Hepatocyte (in vitro differentiated cells): ENCODE results near the gene KRTAP21-1. TPM values are rescaled to one million over a fixed set of nuclear protein-coding genes. Genes with fewer than 3 reads are reported as not detected.

Experiments
- DNase-seq: peaks from one replicate; pipeline ENCODE4 v3.0.0-alpha.2; 2016; ENCODE audit warnings: low spot score
- H2AFZ ChIP-seq: fragments of 200-600 bp; sonication (generic); 2 replicates; pipeline ENCODE4 v1.6.0; 2016; ENCODE audit warnings: antibody characterized with exemption, mild to moderate bottlenecking
- H3K27ac ChIP-seq: fragments of 200-600 bp; sonication (generic); 2 replicates; pipeline ENCODE4 v1.5.1; 2016; ENCODE audit warnings: mild to moderate bottlenecking
- H3K27me3 ChIP-seq: fragments of 200-600 bp; sonication (generic); 2 replicates; pipeline ENCODE4 v1.6.1; 2016
- H3K36me3 ChIP-seq: fragments of 200-600 bp; sonication (generic); replicated peaks from 2 replicates; pipeline ENCODE4 v1.5.1; 2016; ENCODE audit warnings: low read depth; ENCODE audit not compliant: insufficient read depth
- H3K4me1 ChIP-seq: fragments of 200-600 bp; sonication (generic); 2 replicates; pipeline ENCODE4 v1.5.1; 2016; ENCODE audit warnings: mild to moderate bottlenecking, moderate library complexity; ENCODE audit not compliant: insufficient read depth
- H3K4me2 ChIP-seq: fragments of 200-600 bp; sonication (generic); 2 replicates; pipeline ENCODE4 v1.6.0; 2016
- H3K4me3 ChIP-seq: fragments of 200-600 bp; sonication (generic); 2 replicates; pipeline ENCODE4 v1.5.1; 2016; ENCODE audit warnings: mild to moderate bottlenecking
- H3K79me2 ChIP-seq: fragments of 200-600 bp; sonication (generic); 2 replicates; pipeline ENCODE4 v1.6.0; 2017; ENCODE audit warnings: mild to moderate bottlenecking
- H3K9me2 ChIP-seq: fragments of 200-600 bp; sonication (generic); replicated peaks from 2 replicates; pipeline ENCODE4 v1.6.0; 2017; ENCODE audit warnings: mild to moderate bottlenecking; ENCODE audit not compliant: insufficient read depth
- H3K9me3 ChIP-seq: fragments of 200-600 bp; sonication (generic); 2 replicates; pipeline ENCODE4 v1.5.1; 2016; ENCODE audit warnings: low read depth, mild to moderate bottlenecking
- H4K20me1 ChIP-seq: fragments of 200-600 bp; sonication (generic); 2 replicates; pipeline ENCODE4 v1.6.0; 2016; ENCODE audit warnings: mild to moderate bottlenecking; ENCODE audit not compliant: insufficient read depth, poor library complexity, severe bottlenecking
- CTCF ChIP-seq: fragments of 200-600 bp; sonication (generic); IDR thresholded peaks from 2 replicates; pipeline ENCODE4 v1.5.1; 2016; ENCODE audit warnings: antibody characterized with exemption, mild to moderate bottlenecking; ENCODE audit not compliant: poor library complexity
- EZH2 ChIP-seq: fragments of 200-600 bp; sonication (generic); IDR thresholded peaks from 2 replicates; pipeline ENCODE4 v1.6.1; 2016; ENCODE audit warnings: antibody characterized with exemption, mild to moderate bottlenecking, borderline replicate concordance
- EZH2phosphoT487 ChIP-seq: fragments of 200-600 bp; sonication (generic); IDR thresholded peaks from one replicate; pipeline ENCODE4 v1.6.1; 2018; ENCODE audit warnings: antibody characterized with exemption, mild to moderate bottlenecking, low read depth, moderate library complexity; ENCODE audit not compliant: unreplicated experiment, severe bottlenecking
- WGBS: methylation state at CpG from one replicate; pipeline ENCODE4 v1.1.6; 2016; ENCODE audit warnings: low lambda C conversion rate; ENCODE audit errors: missing lambda C conversion rate; 5-methylcytosine and 5-hydroxymethylcytosine counted together
- polyA plus RNA-seq: library from polyadenylated mRNA; unstranded; fragments of >200 nt; fragmentation: Nextera tagmentation; extraction: Ambion mirVana; gene quantifications from 2 replicates; pipeline ENCODE4 v1.2.1, GENCODE V29; 2016
- total RNA-seq: library from RNA; depleted of rRNA; stranded (reverse); fragments of >200 nt; gene quantifications from 2 replicates; pipeline ENCODE4 v1.2.3, GENCODE V29; 2014

Gene KRTAP21-1
- total and polyA plus RNA-seq, 2 experiments from 2014 or later, result not detected

- no peak overlapping the region for H3K4me3 ChIP-seq
- no peaks in the 10 kb centered on the region for H3K9me2 ChIP-seq
- no peaks in the 10 kb centered on the region for H3K79me2 ChIP-seq
- H3K9me3 ChIP-seq, result no peaks in the 10 kb centered on the region
- no peak overlapping the region for H3K27ac ChIP-seq
- no peak overlapping the region for H3K4me2 ChIP-seq
- no peaks in the 10 kb centered on the region for H3K36me3 ChIP-seq
- no peak overlapping the region for H2AFZ ChIP-seq
- DNase-seq, result no peak
- H4K20me1 ChIP-seq, result no peaks in the 10 kb centered on the region
- H3K27me3 ChIP-seq, result no peaks in the 10 kb centered on the region
- no peak for TF ChIP-seq EZH2
- TF ChIP-seq EZH2phosphoT487, result no peak
- no peak for TF ChIP-seq CTCF
- WGBS, result 70% methylated on average over 1 of the region's 1 CpG
- no peaks in the 10 kb centered on the region for H3K4me1 ChIP-seq
Measured at GRCh38 chr21:30726726-30727125, 28.5 kb downstream of the KRTAP21-1 start.

- Histone ChIP-seq H3K4me3 (no peak overlapping the region), H3K9me3 (no peaks in the 10 kb centered on the region), H3K36me3 (no peaks in the 10 kb centered on the region), H3K4me1 (no peaks in the 10 kb centered on the region), H3K27me3 (no peaks in the 10 kb centered on the region), H3K27ac (no peak overlapping the region), H2AFZ (no peak overlapping the region), H3K4me2 (no peak overlapping the region), H3K79me2 (no peaks in the 10 kb centered on the region), H3K9me2 (no peaks in the 10 kb centered on the region), H4K20me1 (no peaks in the 10 kb centered on the region)
- DNase-seq, result peak; percentile 17
- TF ChIP-seq EZH2 (no peak), CTCF (no peak), EZH2phosphoT487 (no peak)
- WGBS, result 100% methylated on average over 1 of the region's 1 CpG
Measured at GRCh38 chr21:30719401-30719800, 35.8 kb downstream of the KRTAP21-1 start.

- Histone ChIP-seq H3K9me3 (no peaks in the 10 kb centered on the region), H3K4me3 (no peak within 1 kb of the TSS), H3K4me2 (no peak within 1 kb of the TSS), H3K36me3 (no peaks in the 10 kb centered on the region), H3K27me3 (no peaks in the 10 kb centered on the region), H3K27ac (no peak within 1 kb of the TSS), H2AFZ (no peak within 1 kb of the TSS), H4K20me1 (no peaks in the 10 kb centered on the region), H3K79me2 (no peaks in the 10 kb centered on the region), H3K9me2 (no peaks in the 10 kb centered on the region), H3K4me1 (no peaks in the 10 kb centered on the region)
- TF ChIP-seq EZH2 (no peak), EZH2phosphoT487 (no peak), CTCF (no peak)
- DNase-seq, result peak; percentile 3
- 85% methylated on average over 3 of the region's 3 CpGs for WGBS
Measured at GRCh38 chr21:30718239-30718909, 36.9 kb downstream of the KRTAP21-1 start, which contains the start of gene KRTAP21-3. Gene KRTAP21-3, minus strand, starts transcription at chr21:30718777. Its CDS starts 18 bp downstream, at chr21:30718759.
